HG02798 (cell line): ENCODE results near the gene FBN2.

Source experiments
- ATAC-seq: cut with Tn5 transposase; IDR thresholded peaks from one replicate; pipeline ENCODE4 v1.9.1; 2021; ENCODE audit warnings: mild to moderate bottlenecking; ENCODE audit not compliant: unreplicated experiment, poor library complexity

Gene FBN2

GRCh38 chr5:128225245-128226030 is 312.6 kb downstream of the FBN2 start:
- no peak for ATAC-seq

- ATAC-seq, result no peak
These were observed 313.7 kb downstream of the FBN2 start for GRCh38 chr5:128224336-128224735.

DNA sequence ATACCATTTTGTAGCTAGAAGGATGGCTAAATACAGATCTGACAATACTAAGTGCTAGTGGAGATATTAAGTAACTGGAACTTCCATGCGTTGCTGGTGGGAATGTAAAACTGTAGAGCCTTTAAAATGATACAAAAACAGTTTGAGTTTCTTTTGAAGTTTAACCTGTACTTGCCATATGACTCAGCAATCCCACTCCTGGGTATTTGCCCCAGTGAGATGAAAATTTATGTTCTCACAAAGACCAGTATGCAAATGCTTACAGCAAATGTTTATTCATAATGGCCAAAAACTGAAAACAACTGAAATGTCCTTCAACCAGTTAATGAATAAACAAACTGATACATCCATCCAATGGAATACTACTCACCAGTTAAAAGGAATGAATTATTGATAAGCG is 317.2 kb downstream of the FBN2 start:
- ATAC-seq, result no peak

GRCh38 chr5:128216860-128217531 is 321.0 kb downstream of the FBN2 start:
- no peak for ATAC-seq

DNA sequence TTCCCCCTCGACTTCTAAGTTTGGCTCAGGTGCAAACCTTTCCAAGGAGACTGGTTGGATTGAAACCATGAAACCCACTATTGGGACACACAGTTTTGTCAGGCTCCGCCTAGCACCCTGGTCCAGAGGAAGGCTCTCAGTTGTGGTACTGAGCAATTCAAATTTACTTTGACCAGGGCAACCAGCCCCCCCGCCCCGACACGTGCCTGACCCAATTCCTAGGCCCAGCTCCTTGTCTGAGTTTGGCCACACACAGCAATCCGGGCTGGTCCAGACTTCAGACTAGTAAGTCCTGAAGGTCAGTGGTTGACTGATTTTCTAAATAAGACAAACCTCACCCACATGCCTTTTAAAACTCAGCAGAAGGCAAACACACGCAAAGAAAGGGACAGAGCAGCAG is 321.8 kb downstream of the FBN2 start:
- no peak for ATAC-seq

DNA sequence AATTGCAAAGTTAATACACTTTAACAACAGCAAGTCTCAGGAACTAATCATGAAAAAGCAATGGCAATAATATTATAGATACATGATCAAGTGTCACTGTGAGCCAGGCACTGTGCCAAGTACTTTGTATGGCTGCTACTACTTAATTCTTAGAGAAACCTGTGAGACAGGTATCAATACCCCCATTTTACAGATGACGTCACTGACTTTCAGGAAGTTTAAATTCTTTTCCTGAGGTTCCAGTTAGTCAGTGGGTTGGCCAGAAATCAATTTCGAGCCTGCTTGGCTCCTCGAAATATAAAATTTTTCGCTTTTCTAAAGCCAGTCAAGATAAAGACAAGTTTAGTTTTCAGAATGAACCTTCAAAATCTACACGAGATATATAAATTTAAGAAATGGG is 324.2 kb downstream of the FBN2 start:
- ATAC-seq, result no peak

GRCh38 chr5:128213340-128213739 is 324.7 kb downstream of the FBN2 start:
- peak; percentile 65 for ATAC-seq

- no peak for ATAC-seq
These were observed 325.7 kb downstream of the FBN2 start for GRCh38 chr5:128212191-128212806.

GRCh38 chr5:128208436-128208835 is 329.6 kb downstream of the FBN2 start:
- no peak for ATAC-seq
